Heart right ventricle (tissue), 16 donors: ENCODE measurements around the gene CCDC92B. TPM values are rescaled to one million over a fixed set of nuclear protein-coding genes. Genes with fewer than 3 reads are reported as not detected.

ENCODE experiments used
- ATAC-seq, 8 donors: fragments of 200-7000 bp; cut with Tn5 transposase; one replicate each; pipeline ENCODE4 v1.9.1; 2020; ENCODE audit warnings: mild to moderate bottlenecking in 8 of 8, moderate library complexity in 8 of 8, moderate number of reproducible peaks in 1 of 8
- DNase-seq, 2 donors: peaks; one replicate each; pipeline ENCODE4 v3.0.0-alpha.2; 2020
- H3K27ac ChIP-seq, 10 donors: fragments of 200-600 bp; sonication (generic) in 2 of 10; one replicate each; pipeline versions ENCODE4 v1.5.0 to v1.8.0; 2020 to 2022; ENCODE audit warnings: mild to moderate bottlenecking in 3 of 10
- H3K27me3 ChIP-seq, 7 donors: fragments of 200-600 bp; one replicate each; pipeline ENCODE4 v1.8.0; 2021 to 2022; ENCODE audit warnings: mild to moderate bottlenecking in 2 of 7
- H3K36me3 ChIP-seq, 9 donors: fragments of 200-600 bp; sonication (generic) in 1 of 9; one replicate each; pipeline versions ENCODE4 v1.5.0 to v1.8.0; 2020 to 2022; ENCODE audit warnings: mild to moderate bottlenecking in 2 of 9
- H3K4me1 ChIP-seq, 9 donors: fragments of 200-600 bp; sonication (generic) in 1 of 9; one replicate each; pipeline versions ENCODE4 v1.5.0 to v1.8.0; 2020 to 2022; ENCODE audit warnings: mild to moderate bottlenecking in 4 of 9
- H3K4me3 ChIP-seq, 10 donors: fragments of 200-600 bp; sonication (generic) in 2 of 10; one replicate each; pipeline versions ENCODE4 v1.5.0 to v1.8.0; 2020 to 2022; ENCODE audit warnings: mild to moderate bottlenecking in 7 of 10, moderate library complexity in 2 of 10
- H3K9me3 ChIP-seq, 11 donors: fragments of 200-600 bp in 10 of 11; sonication (generic) in 2 of 11; one replicate each; pipeline versions ENCODE4 v1.5.0 to v1.8.0; 2013 to 2022; ENCODE audit warnings: mild to moderate bottlenecking in 2 of 11, control low read depth in 1 of 11, moderate library complexity in 1 of 11
- WGBS, 2 donors: extraction: QIAGEN DNeasy Blood & Tissue Kit; methylation state at CpG; one replicate each; pipeline ENCODE4 v1.1.7; 2013; ENCODE audit warnings: inconsistent platforms in 1 of 2; 5-methylcytosine and 5-hydroxymethylcytosine counted together
- intact Hi-C, 10 donors: fragments of 100-400 bp; cut with DNase I; formaldehyde crosslinking; loops; one replicate each; pipeline versions ENCODE4 v1.11.1 to v1.14.2; 2022
- polyA plus RNA-seq, 2 donors: library from polyadenylated mRNA; stranded (reverse); fragments of 200-250 nt; gene quantifications; one replicate each; pipeline ENCODE4 v1.2.3, GENCODE V29; 2013
- total RNA-seq, 10 donors: library from RNA; stranded (reverse); fragmentation: NEBNext Ultra II Directional in 3 of 10; extraction: Animal tissue kit (Norgen Biotek cat#: 25700) in 3 of 10; gene quantifications; one replicate each; pipeline versions ENCODE4 v1.2.1 to v1.2.4, GENCODE V29; 2021 to 2023
- TF ChIP-seq, protein P1 (sequence below), 9 donors: fragments of 200-600 bp; sonication (generic) in 2 of 9; IDR thresholded peaks; one replicate each; pipeline versions ENCODE4 v1.5.0 to v1.8.0; 2021 to 2022; ENCODE audit warnings: antibody characterized with exemption in 9 of 9, mild to moderate bottlenecking in 5 of 9, moderate library complexity in 1 of 9
- donor health status: Arrhythmogenic right ventricular cardiomyopathy.
- donor health status: ischemic (EF 13 %, LVEDD 7.1; RV severe dilation, severe dysfunction).
- donor health status: healthy with polysubstance abuse.
- donor health status: DM: no; HTN: yes; CAD: no.
- donor health status: DM: no; HTN: no; CAD: no.
- donor health status: ischemic (EF 25% LVEDD 6.9; RV normal size, moderate dysfunction).
- donor health status: ischemic (EF 25% LVEDD 5.7; RV mildly dilated, moderate dysfunction).
- donor health status: healthy.
- donor health status: DM: yes; HTN: yes; CAD: no.
- donor health status: Ischemic cardiomyopathy.
- donor health status: ischemic (EF 35%, LVEDD 5.7; RV mildly dilated, moderate dysfunction).
- donor health status: nonischemic (EF 11% LVEDD 7.7; RV severe dilation, severe dysfunction).
- donor health status: DM: yes; HTN: yes; CAD: no.
- donor health status: PGD.
- donor health status: ischemic (EF 29% LVEDD 5.4; RV normal size, mild dysfunction).
- donor health status: nonischemic (EF 23%, LVEDD 6.1; RV moderate dilation, normal function).

Gene CCDC92B
- total and polyA plus RNA-seq, 12 donors: 0.06 to 0.44 (median 0.19) TPM

DNA sequence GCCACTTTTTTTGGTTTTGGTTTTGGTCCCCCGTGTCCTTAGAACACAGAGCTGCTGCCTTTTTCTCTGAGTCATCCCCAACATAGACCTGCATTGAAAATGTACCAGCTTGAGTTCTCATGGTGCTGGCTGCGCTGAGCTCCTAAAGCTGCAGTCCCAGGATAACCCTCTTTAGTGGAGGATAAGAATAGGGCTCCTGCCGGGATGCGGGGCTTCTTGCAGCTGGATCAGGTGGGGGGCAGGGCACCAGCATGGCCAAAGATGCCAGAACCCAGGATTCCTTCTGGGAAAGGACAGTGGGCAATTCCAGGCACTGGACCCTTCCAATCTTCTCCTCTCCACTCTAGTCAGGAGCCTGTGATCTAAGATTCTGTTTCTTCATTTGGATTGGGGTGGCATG lies 29.6 kb downstream of the CCDC92B start:
- Histone ChIP-seq H3K36me3 (peaks cover 0 to 5% (median 0%) of the 10 kb centered on the region in 9 donors), H3K9me3 (no peaks in the 10 kb centered on the region), H3K27me3 (peaks cover 0 to 16% (median 0%) of the 10 kb centered on the region in 7 donors), H3K27ac (no peak overlapping the region), H3K4me3 (no peak overlapping the region), H3K4me1 (peaks cover 0 to 9% (median 2%) of the 10 kb centered on the region in 9 donors)
- TF ChIP-seq, protein P1, sequence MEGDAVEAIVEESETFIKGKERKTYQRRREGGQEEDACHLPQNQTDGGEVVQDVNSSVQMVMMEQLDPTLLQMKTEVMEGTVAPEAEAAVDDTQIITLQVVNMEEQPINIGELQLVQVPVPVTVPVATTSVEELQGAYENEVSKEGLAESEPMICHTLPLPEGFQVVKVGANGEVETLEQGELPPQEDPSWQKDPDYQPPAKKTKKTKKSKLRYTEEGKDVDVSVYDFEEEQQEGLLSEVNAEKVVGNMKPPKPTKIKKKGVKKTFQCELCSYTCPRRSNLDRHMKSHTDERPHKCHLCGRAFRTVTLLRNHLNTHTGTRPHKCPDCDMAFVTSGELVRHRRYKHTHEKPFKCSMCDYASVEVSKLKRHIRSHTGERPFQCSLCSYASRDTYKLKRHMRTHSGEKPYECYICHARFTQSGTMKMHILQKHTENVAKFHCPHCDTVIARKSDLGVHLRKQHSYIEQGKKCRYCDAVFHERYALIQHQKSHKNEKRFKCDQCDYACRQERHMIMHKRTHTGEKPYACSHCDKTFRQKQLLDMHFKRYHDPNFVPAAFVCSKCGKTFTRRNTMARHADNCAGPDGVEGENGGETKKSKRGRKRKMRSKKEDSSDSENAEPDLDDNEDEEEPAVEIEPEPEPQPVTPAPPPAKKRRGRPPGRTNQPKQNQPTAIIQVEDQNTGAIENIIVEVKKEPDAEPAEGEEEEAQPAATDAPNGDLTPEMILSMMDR (IDR thresholded peaks at IDR 0.05): no peak
- no peak for ATAC-seq
- intact Hi-C loops: no loop called here
- WGBS, 2 donors: 62 to 71% methylated on average over 4 of the region's 4 CpGs
- DNase-seq: no peak

DNA sequence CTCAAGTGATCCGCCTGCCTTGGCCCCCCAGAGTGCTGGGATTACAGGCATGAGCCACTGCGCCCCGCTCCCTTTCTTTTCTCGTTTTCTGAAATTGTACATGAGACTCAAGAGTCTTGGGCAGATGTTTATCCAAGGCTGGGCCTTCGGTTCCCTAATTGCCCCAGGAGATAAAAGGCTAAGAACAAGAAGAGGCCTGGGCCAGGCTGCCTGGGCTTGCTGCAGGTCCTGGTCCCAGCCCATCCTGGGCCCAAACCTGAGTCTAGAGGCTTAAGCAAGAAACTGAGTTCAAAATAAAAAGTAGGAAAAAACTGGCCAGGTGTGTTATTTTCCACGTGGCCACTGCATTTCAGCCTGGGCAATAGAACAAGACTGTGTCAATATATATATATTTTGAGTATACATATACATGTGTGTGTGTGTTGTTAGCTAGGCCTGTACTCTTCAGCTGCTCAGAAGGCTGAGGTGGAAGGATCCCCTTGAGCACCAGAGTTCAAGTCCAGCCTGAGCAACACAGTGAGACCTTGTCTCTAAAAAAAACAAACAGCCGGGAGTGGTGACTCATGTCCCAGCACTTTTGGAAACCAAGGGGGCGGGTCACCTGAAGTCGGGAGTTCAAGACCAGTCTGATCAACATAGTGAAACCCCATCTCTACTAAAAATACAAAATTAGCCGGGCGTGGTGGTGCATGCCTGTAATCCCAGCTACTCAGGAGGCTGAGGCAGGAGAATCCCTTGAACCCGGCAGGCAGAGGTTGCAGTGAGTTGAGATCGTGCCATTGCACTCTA lies 31.1 kb downstream of the CCDC92B start:
- TF ChIP-seq, protein P1 (IDR thresholded peaks at IDR 0.05): no peak
- Histone ChIP-seq H3K27me3 (peaks cover 0 to 4% (median 0%) of the 10 kb centered on the region in 7 donors), H3K4me1 (peaks cover 0 to 10% (median 0%) of the 10 kb centered on the region in 9 donors), H3K27ac (no peak overlapping the region), H3K4me3 (no peak overlapping the region), H3K36me3 (peaks cover 0 to 5% (median 0%) of the 10 kb centered on the region in 9 donors), H3K9me3 (no peaks in the 10 kb centered on the region)
- ATAC-seq: no peak
- no peak for DNase-seq
- intact Hi-C loops: no loop called here
- 75 to 80% methylated on average over 13 of the region's 13 CpGs for WGBS, 2 donors

DNA sequence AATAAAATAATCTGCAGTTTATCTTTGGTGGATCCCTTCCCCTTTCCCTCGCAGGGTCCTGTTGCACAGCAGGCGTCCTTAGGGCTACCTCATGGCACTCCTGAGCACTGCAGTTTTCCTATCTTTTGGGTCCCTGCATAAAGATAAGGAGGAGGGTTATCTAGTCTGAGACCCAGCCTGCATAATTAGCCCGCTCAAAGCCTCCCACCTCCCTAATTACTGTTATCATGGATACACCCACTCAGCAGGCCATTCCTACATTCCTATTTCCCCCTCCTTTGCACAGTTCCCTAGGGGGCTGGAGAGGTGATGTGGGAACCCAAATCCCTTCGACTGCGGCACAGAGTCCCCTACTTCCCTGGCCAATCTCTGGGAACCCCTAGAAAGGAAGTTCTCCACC lies 32.8 kb downstream of the CCDC92B start:
- H3K9me3 ChIP-seq: no peaks in the 10 kb centered on the region
- ATAC-seq: no peak
- intact Hi-C loops: no loop called here
- WGBS, 2 donors: 68 to 70% methylated on average over 5 of the region's 5 CpGs
- no peak overlapping the region for H3K27ac ChIP-seq
- H3K36me3 ChIP-seq: peaks cover 0 to 5% (median 0%) of the 10 kb centered on the region in 9 donors
- H3K4me3 ChIP-seq: no peak overlapping the region
- DNase-seq: no peak
- H3K27me3 ChIP-seq: no peaks in the 10 kb centered on the region
- TF ChIP-seq, protein P1 (IDR thresholded peaks at IDR 0.05): no peak
- H3K4me1 ChIP-seq: peaks cover 4 to 23% (median 14%) of the 10 kb centered on the region in 9 donors

DNA sequence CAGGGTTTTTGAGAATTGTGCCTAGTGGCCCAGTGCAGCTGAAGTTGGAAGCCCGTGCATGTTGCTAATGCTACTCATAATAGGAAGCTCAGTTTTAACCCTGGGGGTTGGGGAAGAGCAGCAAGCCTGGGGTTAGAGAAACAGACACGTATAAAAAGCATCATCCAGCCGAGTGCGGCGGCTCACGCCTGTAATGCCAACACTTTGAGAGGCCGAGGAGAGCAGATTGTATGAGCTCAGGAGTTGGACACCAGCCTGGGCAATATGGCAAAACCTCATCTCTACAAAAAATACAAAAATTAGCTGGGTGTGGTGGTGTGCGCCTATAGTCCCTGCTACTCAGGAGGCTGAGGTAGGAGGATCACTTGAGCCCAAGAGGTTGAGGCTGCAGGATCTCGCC lies 35.6 kb downstream of the CCDC92B start:
- no peak overlapping the region for H3K27ac ChIP-seq
- H3K4me1 ChIP-seq: peaks cover 13 to 44% (median 36%) of the 10 kb centered on the region in 9 donors
- 90% methylated on average over 9 of the region's 9 CpGs for WGBS, 2 donors
- peak overlapping the region in 1 of 10 donors; percentile 98 for H3K4me3 ChIP-seq
- TF ChIP-seq, protein P1 (IDR thresholded peaks at IDR 0.05): no peak
- intact Hi-C loops: no loop called here
- no peak for ATAC-seq
- no peak for DNase-seq
- H3K36me3 ChIP-seq: peaks cover 0 to 5% (median 0%) of the 10 kb centered on the region in 9 donors
- no peaks in the 10 kb centered on the region for H3K9me3 ChIP-seq
- no peaks in the 10 kb centered on the region for H3K27me3 ChIP-seq
